Skin epidermis (tissue), 12 donors: ENCODE measurements around the gene ALPI.
"Not testable (repeated sequence)": the region's sequence is repeated elsewhere in the genome, so short reads cannot be mapped to it uniquely, and the experiment has no call there.

Experiments used
- H3K27ac ChIP-seq, 21 experiments: fragments of 200-600 bp; sonication (generic) in 11 of 21; one replicate each; pipeline ENCODE4 v1.5.0; 2020; ENCODE audit warnings: mild to moderate bottlenecking in 3 of 21, inconsistent platforms in 2 of 21, moderate library complexity in 2 of 21
- H3K4me3 ChIP-seq, 7 experiments: fragments of 200-600 bp; sonication (generic) in 2 of 7; one replicate each; pipeline ENCODE4 v1.5.0; 2020; ENCODE audit warnings: inconsistent platforms in 2 of 7, mild to moderate bottlenecking in 2 of 7, moderate library complexity in 1 of 7

The ALPI gene

DNA sequence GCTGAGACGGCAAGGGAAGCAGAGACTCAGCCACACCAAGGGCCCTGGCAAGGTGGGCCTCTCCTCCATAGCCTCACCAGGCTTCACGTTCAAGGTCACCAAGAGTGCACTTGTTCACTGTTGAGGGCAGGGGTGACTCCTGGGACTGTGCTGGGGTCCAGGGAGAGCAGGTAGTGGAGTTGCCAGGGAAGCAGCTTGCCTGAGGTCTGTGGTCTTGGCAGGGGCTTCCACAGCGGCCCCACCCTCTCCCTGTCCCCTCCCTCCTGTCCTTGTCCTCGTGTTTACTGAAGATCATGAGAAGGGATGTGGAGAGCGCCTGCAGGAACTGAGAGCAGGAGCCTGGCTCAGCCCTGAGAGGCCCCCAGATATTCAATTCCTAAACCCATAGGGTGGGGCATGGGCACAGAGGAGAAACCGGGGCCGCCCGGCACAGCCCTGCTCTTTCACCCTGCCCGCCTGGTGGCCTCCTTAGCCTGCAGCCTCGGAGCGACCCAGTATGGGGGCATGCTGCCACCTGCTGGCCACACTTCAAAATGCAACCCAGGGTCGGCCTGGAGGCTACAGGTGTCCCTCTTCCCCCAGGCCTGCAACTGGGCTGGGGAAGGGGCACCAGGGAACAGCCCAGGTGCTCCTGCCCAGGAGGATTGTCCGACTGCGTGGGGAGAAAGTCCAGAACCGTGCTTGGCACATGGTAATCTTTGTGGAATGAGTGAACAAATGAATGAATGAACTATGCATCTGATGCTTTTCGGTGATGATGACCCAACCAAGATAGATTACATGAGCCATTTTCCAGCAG lies 15.5 kb upstream of the ALPI start:
- H3K27ac ChIP-seq, H3K4me3 ChIP-seq: not testable (repeated sequence)

DNA sequence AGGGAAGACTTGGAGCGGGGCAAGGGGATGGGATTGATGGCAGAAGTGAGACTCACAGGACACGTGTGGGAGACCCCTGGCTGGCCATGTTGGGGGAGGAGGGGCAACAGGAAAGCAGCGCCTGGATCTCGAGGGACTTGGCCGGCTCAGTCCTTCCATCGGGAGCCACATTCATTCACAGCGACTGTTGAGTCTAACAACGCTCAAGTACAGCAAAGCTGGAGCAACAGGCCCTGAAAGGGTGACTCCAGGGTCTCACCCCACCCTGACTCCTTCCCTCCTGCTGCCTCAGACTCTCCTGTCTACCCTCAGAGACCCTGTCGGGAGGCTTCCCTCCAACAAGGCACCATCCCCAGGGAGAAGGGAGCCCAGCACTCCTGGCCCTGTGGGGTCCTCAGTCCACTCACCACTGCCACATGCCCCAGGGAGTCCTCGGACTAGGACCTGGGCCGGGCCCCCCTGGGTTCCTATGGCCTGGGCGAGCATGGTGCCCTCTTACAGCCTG lies 14.8 kb upstream of the ALPI start:
- no peak overlapping the region for H3K27ac ChIP-seq

DNA sequence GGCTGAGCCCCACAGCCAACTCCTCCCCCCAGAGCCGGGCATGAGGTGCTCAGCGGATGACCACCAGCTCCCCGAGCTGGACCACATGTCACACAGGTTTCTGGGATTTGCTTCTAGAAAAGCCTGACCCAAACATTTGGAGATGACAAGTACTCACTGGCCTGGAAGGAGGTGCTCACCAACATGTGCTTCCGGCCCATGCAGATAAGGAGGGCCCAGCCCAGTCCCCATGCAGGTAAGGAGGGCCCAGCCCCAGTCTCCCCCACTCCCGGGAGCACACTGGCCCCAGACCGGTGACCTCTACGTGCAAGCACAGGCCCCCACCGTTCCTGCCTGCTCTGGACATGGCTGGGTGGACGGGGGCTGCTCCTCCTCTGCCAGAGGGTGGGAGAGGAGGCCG lies 14.0 kb upstream of the ALPI start:
- not testable (repeated sequence) for H3K27ac ChIP-seq, H3K4me3 ChIP-seq

More for the DNA sequence above, 14.8 kb upstream of the ALPI start:
- H3K4me3 ChIP-seq = no peak overlapping the region

DNA sequence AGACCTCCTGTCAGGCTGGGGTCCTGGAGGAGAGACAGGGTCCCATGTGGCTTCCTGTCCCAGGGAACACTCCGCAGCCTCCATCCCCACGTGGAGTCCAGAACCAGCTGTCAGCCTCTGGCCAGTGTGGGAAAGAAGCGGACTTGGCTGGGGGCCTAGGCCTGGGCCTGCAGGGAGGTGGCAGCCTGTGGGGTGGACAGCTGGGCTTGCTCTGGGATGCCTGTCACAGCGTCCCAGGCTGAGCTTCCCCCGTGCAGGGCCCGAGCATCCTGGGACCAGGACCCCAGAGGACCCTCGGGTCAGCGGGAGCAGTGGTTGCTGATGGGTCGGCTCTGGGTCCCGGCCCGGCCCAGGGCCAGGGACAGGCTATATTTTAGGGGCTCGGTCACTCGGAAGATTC lies 13.5 kb upstream of the ALPI start:
- not testable (repeated sequence) for H3K27ac ChIP-seq, H3K4me3 ChIP-seq

DNA sequence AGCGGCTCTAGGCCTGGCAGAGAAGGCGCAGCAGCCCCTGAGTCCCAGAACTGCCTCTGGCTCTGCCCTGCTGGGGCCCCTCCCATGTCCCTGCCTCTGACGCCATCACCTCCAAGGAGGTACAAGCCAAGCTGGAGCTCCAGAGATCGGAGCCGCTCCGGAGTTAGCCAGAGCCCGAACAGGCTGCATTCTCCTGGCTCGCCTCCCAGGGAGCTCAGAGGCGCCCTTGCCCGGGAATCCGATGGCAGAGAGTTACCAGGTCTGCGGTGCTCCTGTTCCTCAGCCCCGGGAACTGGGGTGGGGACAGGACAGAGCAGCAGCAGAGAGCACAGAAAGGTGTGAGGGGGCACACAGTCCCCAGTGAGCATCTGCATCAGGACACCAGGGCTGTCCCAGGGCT lies 12.9 kb upstream of the ALPI start:
- not testable (repeated sequence) for H3K27ac ChIP-seq, H3K4me3 ChIP-seq

DNA sequence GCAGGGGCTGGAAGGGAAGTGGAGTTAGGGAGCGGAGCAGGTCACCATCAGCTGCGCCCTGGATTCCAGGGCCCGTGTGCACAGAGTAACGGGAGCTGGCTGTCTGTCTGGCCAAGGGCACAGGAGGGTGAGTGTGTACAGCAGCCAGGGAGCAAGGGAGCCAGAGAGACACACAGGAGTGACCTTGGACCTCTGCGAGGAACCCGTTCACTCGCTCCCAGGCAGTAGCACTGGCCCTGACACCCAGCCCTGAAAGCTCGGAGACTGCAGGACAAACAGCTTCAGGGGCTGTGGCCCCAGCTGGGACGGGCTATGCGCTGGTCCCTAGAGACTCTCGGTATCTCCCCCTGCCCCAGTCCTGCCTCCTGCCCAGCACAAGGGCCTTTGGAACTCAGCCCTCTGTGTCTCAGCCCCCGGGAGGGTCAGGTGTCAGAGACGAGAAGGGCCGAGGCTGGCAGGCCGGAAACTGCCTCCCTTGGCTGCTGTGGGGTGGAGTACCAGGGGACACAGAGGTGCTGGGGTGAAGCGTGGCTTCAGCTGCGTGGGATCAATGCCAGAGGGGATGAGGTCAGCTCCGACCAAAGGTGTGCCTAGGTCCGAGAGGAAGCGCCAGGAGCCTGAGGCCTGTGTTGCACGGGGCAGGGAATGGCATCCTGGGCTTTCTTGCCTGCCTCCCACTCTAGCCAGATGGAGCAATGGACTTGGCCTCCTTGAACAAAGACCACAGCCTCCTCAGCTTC lies 12.1 kb upstream of the ALPI start:
- not testable (repeated sequence) for H3K4me3 ChIP-seq, H3K27ac ChIP-seq

DNA sequence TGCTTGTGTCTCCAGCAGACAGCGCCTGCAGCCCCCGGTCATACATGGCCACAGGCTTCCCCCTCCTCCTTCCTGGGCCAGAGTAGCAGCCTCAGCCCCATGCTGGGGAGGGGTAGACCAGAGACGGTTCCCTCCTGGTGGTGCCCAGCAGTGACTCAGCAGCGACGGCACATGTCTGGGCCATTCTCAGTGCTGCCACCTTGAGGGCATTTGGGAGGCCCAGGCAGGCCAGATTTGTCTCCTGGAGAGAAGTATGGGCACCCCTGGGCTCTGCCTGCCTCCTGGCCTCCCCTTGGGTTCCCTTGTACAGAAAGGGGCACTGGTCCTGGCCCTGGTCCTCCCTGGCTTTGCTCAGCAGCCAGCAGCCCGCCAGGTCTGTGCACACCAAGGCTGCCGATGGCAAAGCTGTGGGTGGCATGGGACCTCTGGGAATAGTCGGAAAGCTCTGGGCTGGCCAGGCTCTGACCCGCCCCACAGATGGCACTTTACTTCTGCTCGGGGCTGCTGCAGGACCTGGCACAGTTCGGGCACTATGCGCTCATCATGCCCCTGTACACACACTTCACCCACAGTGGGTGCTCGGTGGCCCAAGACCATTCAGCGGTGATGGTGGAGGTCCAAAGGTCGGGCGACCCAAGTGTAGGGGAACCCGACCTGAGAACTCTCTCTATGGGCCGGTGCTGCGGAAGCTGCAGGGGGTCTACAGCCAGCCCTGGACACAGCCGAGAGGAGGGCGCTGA lies 11.4 kb upstream of the ALPI start:
- Histone ChIP-seq H3K27ac (no peak overlapping the region), H3K4me3 (no peak overlapping the region)

DNA sequence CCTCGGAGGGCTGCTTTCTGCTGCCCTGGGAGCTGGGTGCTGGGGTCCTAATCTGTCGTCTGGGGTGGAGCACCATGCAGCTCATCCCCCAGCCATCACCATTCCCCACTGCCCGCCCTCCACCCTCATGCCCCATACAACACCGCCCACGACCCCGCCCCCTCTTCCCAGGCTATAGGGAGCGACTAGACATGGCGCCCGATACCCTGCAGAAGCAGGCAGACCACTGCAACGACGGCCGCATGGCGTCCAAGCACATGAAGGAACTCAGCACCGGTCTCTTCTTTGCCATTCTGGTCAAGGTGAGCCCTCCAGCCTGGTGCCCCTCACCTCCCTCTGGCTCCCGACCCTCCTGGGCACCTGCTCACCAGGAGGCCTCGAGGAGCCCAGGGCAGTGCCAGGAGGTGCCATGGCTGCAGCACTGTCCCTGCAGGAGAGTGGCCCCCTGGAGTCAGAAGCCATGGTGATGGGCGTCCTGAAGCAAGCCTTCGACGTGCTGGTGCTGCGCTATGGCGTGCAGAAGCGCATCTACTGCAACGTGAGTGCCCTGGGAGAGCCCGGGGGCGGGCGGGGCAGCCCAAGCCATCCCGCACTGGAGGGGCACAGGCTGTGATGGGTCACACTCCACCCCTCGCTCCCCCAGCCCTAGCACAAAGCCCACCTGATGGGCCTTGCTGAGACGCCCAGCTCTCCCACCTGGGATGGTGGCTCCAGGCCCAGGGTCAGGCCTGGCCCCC lies 10.6 kb upstream of the ALPI start:
- not testable (repeated sequence) for H3K4me3 ChIP-seq, H3K27ac ChIP-seq

DNA sequence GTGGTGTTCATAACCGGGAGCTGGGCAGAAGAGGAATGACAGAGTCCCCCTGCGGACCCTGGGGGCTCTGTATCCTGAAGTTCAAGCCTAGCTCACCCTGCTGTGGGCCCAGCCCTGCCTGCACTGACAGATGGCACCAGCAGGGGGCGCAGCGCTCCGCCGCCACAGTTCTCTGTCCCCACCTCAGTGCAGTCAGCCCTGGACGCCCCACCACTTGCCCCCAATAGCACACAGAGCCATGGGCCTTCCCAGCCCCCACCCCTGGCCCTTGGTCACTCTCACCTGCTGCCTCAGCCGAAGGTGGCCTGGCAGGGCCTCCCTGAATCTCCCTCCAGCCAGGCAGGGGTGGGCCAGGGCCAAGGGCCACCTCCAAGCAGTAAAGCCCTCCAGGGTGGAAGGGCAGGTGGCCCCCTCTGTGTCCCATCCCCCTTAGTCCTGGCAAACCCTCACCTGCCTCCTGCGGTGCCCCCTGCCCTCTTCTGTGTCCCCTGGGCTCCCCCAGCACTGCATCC lies 9.6 kb upstream of the ALPI start:
- not testable (repeated sequence) for H3K4me3 ChIP-seq, H3K27ac ChIP-seq

DNA sequence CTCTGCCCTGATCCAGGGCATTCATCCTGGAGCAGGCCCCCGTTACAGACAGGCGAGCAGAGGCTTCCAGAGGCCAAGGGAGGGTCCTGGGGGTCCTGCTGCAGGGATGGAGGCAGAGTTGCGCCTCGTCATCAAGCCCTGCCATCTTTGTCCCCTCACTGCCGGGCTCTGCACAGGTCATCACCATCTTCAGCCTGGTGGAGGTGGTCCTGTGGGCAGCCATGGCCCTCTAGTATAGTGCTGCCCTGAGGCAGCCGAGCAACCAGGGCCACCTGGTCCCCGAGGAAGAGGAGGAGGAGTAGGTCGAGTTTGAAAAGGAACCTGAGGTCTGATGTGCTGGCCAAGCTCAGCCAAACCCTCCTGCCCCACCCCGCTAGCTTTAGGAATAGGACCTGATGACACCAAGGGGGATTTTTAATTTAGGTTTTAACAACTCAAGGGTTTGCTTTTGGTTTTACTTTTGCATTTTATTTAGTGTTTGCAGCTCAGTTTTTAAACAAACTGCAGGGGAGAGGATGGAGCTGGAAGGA lies 8.8 kb upstream of the ALPI start:
- Histone ChIP-seq H3K27ac (no peak overlapping the region), H3K4me3 (no peak overlapping the region)

DNA sequence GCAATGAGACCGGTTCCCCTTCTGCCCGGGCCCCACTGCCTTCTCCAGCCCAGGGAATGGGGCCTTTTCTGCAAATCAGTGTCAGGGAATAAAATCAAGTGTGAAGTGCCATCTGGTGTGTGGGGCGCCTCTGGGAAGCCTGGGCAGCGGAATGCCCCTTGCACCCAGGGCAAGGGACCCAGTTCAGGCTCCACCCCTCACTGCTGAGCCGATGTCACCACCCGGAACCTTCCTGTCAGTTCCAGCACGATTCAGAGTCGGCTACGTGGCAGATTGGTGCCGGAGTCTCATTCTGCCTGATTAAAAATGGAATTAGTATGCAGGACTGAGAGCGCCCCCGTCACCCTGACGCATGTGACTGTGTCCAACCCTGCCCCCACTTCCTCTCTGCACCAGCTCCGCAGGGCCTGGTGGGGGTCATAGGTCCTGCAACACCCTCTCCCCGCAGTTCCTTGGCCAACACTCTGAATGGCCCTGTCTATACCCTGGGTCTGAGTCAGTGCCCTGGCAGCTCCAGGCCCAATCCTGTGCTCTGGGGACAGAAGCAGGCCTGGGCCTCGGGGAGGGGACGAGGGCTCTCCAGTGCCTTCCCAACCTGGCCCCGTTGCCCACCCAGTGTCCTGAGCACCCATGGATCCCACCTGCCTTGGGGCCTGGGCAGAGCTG lies 8.2 kb upstream of the ALPI start:
- Histone ChIP-seq H3K4me3 (no peak overlapping the region), H3K27ac (no peak overlapping the region)

DNA sequence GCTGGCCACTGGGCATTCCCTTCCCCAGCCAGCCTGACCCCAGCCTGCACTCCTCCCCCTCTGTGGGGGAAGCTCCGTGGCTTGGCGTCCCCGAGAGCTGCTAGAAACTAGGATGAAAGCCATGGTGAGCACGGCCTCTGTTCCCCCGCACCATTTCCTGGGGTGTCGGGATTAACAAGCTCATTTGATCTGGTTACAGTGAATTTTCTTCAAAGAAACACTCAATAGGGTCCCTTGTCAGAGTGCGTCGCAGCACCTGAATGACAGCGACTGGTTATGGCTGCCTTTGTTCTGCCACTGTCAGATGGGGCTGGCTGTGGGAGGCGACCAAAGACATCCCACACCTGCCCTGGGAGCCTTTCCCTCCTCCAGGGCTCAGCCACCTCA lies 7.7 kb upstream of the ALPI start:
- no peak overlapping the region for H3K27ac ChIP-seq
- no peak overlapping the region for H3K4me3 ChIP-seq

DNA sequence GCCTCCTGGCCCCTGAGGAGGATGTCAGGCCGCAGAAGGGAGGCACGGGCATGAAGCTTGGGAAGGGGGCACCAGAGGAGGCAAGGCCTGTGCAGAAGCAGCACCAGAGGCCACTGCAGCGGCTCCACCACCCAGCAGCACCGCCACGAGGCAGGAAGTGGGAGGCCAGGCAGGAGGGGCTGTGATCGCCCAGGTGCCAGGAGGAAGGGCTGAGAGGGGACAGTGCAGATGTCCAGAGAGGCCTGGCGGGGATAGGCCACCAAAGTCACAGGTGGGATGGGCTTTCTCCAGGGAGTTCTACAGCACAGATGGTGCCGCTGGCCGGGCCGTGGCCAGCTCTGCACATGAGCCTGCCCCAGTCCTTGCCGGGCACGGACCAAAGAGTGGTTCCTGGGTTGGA lies 6.0 kb upstream of the ALPI start:
- H3K4me3 ChIP-seq = no peak overlapping the region
- H3K27ac ChIP-seq = no peak overlapping the region

DNA sequence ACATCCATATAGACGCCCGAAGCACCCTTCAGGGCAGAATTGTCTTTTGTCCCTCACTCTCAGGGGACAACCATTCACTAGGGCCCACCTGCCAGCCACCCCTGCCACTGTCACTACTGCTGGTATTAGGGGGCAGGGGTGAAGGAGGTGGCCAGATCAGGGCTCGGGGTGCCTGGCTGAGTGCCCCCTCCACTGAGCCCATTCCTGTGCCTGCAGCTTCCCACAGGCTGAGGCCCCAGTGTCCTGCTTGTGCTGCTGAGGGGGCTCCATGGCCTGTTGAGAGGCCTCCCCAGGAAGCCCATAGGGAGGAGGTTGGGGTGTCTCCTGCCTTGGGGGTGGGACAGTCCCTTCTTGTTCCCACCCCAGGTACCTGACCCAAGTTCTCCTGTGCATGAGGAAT lies 4.3 kb upstream of the ALPI start:
- H3K4me3 ChIP-seq, H3K27ac ChIP-seq: not testable (repeated sequence)

DNA sequence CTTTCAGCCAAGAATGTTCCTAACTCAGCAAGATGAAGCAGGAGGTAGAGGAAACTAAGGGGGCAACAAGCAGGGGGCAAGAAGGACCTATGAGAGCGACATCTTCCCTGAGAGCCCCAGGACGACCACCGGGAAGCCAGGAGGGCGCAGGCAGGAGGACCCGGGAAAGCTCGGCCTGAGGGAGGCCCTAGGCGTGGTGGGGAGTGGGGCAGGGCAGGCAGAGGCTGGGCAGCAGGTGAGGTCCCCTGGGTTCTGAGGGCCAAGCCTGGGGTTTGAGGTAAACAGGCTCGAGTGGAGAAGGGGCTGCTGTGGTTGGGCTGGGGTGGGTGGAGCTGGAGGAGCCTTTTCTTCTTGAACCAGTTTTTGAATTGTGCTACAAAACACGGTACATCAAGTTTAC lies 1.3 kb upstream of the ALPI start:
- no peak overlapping the region for H3K27ac ChIP-seq
- H3K4me3 ChIP-seq = no peak overlapping the region

DNA sequence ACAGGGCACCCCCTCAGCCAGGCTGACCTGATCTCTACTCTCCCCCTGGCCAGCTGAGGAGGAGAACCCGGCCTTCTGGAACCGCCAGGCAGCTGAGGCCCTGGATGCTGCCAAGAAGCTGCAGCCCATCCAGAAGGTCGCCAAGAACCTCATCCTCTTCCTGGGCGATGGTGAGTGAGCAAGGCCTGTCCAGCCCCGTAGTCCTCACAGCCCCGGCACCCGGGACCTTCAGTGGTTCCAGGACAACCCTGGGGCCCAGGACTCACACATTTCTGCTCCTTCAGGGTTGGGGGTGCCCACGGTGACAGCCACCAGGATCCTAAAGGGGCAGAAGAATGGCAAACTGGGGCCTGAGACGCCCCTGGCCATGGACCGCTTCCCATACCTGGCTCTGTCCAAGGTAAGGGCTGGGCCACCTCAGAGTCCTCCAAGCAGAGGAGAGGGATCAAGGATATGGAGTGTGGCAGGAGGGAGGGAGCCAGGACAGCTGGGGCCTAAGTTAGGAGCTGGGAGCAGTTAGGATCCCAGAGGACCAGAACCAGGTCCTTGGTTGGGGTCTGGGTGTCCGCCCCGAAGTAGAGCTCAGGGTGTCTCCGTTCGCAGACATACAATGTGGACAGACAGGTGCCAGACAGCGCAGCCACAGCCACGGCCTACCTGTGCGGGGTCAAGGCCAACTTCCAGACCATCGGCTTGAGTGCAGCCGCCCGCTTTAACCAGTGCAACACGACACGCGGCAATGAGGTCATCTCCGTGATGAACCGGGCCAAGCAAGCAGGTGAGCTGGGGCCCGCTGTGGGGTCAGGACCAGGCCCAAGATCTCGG lies 555 bp downstream of the ALPI start:
- no peak overlapping the region for H3K4me3 ChIP-seq
- no peak overlapping the region for H3K27ac ChIP-seq

DNA sequence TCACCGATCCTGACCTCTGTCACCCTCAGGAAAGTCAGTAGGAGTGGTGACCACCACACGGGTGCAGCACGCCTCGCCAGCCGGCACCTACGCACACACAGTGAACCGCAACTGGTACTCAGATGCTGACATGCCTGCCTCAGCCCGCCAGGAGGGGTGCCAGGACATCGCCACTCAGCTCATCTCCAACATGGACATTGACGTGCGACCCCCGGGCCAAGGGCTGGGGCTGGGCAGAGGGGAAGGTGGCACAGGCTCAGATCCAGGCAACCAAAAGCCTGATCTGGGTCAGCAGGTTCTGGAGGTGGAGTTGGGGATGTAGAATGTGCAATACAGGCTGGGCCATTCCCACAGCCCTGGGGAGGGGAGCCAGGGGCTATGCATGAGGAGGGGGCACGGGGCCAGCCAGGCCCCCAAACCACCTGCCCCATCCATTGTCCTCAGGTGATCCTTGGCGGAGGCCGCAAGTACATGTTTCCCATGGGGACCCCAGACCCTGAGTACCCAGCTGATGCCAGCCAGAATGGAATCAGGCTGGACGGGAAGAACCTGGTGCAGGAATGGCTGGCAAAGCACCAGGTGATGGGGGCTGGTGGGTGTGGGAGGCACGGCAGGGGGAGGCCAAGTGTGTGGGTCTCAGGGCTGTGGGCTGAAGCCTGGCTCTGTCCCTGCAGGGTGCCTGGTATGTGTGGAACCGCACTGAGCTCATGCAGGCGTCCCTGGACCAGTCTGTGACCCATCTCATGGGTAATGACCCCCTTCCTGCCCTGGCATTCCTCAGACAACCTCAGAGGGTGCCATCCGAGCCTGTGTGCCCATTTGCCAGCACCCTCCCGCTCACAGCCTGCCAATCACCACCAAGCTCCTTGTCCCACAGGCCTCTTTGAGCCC lies 1.4 kb downstream of the ALPI start:
- no peak overlapping the region for H3K4me3 ChIP-seq
- no peak overlapping the region for H3K27ac ChIP-seq
